Stimulated activated CD8-positive, alpha-beta memory T cell treated with anti-CD3 and anti-CD28 coated beads, Interleukin-7, amount 100 ng/mL, for 48 hours (primary cell): Measurements from ENCODE around the gene PAX9.
"Not testable (repeated sequence)": the region's sequence is repeated elsewhere in the genome, so short reads cannot be mapped to it uniquely, and the experiment has no call there.

Source experiments
- DNase-seq, 2 donors: peaks; one replicate each; pipeline ENCODE4 v3.0.0-alpha.2; 2020; ENCODE audit warnings: low read depth in 1 of 2; ENCODE audit errors: extremely low read depth in 1 of 2

PAX9 gene

GRCh38 chr14:36671149-36671548 lies 9.5 kb downstream of the PAX9 start:
- no peak for DNase-seq

- DNase-seq, result no peak
These were observed 10.4 kb downstream of the PAX9 start for GRCh38 chr14:36672095-36672494.

- DNase-seq, result no peak
These were observed 13.0 kb downstream of the PAX9 start for GRCh38 chr14:36674659-36675058.

GRCh38 chr14:36675581-36675980 lies 13.9 kb downstream of the PAX9 start:
- DNase-seq, result no peak

- no peak for DNase-seq
These were observed 14.6 kb downstream of the PAX9 start for GRCh38 chr14:36676236-36676635.

- no peak for DNase-seq
These were observed 20.7 kb downstream of the PAX9 start for GRCh38 chr14:36682338-36682737.

GRCh38 chr14:36683083-36683724 lies 21.5 kb downstream of the PAX9 start:
- no peak for DNase-seq

GRCh38 chr14:36684946-36685345 lies 23.3 kb downstream of the PAX9 start:
- no peak for DNase-seq

GRCh38 chr14:36690311-36691040 lies 28.8 kb downstream of the PAX9 start:
- DNase-seq, result no peak

GRCh38 chr14:36699420-36699819 lies 37.8 kb downstream of the PAX9 start:
- DNase-seq, result not testable (repeated sequence)

GRCh38 chr14:36700651-36701050 lies 39.0 kb downstream of the PAX9 start:
- DNase-seq, result no peak

GRCh38 chr14:36701132-36701531 lies 39.5 kb downstream of the PAX9 start:
- no peak for DNase-seq

- no peak for DNase-seq
These were observed 40.8 kb downstream of the PAX9 start for GRCh38 chr14:36702474-36702873.

- no peak for DNase-seq
These were observed 45.9 kb downstream of the PAX9 start for GRCh38 chr14:36707570-36707969.

- DNase-seq, result no peak
These were observed 52.5 kb downstream of the PAX9 start for GRCh38 chr14:36713960-36714703.

- no peak for DNase-seq
These were observed 55.0 kb downstream of the PAX9 start for GRCh38 chr14:36716614-36717184.

- DNase-seq, result no peak
These were observed 55.7 kb downstream of the PAX9 start for GRCh38 chr14:36717363-36717762.

GRCh38 chr14:36718216-36718615 lies 56.6 kb downstream of the PAX9 start:
- DNase-seq, result no peak

- no peak for DNase-seq
These were observed 58.2 kb downstream of the PAX9 start for GRCh38 chr14:36719823-36720222.

- DNase-seq, result no peak
These were observed 59.0 kb downstream of the PAX9 start for GRCh38 chr14:36720657-36721056.

GRCh38 chr14:36721877-36722276 lies 60.2 kb downstream of the PAX9 start:
- DNase-seq, result no peak

- no peak for DNase-seq
These were observed 61.9 kb downstream of the PAX9 start for GRCh38 chr14:36723530-36723929.
